ENCODE results near the gene CEP135. TPM values are rescaled to one million over a fixed set of nuclear protein-coding genes. Genes with fewer than 3 reads are reported as not detected.
"Not testable (repeated sequence)": the region's sequence is repeated elsewhere in the genome, so short reads cannot be mapped to it uniquely, and the experiment has no call there.

Gene CEP135
- total RNA-seq, 1 donor from 2014 or later, result 6.3 TPM

DNA sequence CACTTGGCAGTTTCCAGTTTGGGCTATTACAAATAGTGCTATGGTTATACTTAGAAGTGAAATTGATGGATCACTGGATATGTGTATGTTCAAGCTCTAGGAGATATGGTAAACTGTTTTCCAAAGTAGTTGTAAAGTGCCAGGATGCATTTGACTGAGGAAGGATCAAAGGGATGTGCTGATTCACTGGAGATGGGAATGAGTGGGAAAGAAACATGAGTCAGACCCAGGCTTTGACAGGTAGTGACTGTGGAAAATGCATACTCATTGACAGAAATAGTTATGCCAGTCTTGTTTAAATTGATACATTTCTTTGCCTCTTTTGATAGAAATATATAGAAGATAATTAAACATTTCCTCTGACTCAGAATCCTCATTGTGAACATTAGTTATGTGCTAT, 77.9 kb downstream of the CEP135 start:
- DNase-seq (ENCODE audit: low spot score), result no peak

DNA sequence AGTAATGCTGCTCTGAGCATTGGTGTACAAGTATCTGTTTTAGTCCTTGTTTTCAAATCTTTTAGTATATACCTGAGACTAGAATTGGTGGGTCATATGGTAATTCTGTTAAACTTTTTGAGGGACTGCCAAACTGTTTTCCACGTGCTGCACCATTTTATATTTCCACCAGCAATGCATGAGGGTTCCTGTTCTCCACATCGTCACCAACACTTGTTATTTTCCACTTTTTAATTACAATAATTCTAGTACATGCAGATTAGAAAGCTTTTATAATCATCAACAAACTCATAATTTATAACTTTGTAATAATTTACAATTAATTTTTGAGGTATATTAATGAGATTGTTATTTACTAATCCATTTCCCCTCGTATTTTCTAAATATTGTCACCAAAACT, 79.4 kb downstream of the CEP135 start:
- no peak for DNase-seq (ENCODE audit: low spot score)

DNA sequence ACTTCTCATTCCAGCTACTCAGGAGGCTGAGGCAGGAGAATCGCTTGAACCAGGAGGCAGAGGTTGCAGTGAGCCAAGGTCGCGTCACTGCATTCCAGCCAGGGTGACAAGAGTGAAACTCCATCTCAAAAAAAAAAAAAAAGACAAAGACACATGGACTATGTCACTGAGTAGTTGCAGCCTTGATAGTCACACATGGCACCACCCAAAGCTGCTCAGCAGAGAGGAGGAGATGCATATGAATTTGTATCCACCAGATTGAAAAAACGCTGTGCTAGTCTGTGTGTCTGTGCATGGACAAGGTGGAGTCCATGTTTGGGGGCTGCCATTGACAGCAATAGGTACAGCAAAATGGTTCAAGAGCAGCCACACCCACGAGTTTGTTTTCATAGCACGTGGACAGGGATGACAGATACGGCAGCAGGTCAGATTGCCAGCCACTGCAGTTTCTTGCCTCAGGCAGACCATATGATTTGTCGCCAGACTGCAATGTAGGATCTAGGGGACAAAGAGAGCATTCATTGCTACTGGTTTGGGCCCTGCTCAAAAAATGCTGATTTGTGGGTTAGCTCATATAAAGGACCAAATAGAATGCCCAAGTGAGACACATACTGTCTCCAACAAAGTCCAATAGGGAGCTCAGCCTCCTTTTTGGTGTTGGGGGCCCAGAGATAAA, 89.9 kb downstream of the CEP135 start:
- no peak for DNase-seq (ENCODE audit: low spot score)

DNA sequence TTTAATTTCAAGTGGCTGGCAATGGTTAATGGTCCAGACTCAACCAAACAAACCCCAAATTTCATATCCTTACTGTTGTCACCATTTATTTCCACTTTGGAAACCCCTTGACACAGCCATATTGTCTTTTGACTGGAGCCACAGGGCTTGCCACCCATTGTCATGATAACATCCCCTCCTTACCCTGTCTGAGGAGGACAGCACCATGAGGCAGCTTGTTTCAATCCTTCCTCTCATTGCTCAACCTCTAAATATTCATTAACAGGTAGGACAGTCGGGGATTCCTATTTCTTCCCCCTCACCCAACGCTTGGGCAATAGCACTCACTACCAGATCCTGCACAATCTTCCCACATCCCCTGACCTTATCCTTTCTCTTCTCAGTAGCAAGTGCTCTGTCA, 92.1 kb downstream of the CEP135 start:
- DNase-seq (ENCODE audit: low spot score), result no peak

DNA sequence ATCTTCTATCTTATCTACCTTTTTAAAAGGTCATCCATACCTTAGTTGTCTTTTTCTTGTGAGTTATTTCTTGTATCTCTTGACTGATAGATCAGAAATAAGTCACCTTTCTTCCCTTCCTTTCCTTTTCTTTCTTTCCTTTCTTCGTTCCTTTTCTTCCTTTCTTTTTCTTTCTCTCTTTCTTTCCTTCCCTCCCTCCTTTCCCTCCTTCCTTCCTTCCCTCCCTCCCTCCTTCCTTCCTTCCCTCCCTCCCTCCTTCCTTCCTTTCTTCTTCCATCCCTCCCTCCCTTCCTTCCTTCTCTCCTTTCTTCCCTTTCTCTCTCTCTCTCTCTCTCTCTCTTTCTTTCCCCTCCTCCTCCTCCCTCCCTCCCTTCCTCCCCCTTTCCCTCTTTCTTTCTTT, 93.5 kb downstream of the CEP135 start:
- DNase-seq (ENCODE audit: low spot score), result no peak

DNA sequence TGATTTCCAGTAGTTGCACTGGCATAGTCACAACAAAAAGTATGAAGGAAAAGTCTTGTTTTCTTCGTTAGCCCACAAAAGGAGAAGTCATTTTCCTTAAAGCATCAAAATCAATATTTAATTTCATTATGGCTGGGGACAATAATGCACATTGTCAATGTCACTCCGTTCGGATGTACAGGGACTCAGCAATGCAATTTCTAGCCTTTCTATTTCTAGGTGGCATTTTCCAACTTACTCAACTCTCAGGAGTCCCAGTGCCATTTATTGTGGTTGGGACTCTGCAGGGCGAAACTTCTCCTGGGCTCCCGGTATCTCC, 99.6 kb downstream of the CEP135 start:
- no peak for DNase-seq (ENCODE audit: low spot score)

DNA sequence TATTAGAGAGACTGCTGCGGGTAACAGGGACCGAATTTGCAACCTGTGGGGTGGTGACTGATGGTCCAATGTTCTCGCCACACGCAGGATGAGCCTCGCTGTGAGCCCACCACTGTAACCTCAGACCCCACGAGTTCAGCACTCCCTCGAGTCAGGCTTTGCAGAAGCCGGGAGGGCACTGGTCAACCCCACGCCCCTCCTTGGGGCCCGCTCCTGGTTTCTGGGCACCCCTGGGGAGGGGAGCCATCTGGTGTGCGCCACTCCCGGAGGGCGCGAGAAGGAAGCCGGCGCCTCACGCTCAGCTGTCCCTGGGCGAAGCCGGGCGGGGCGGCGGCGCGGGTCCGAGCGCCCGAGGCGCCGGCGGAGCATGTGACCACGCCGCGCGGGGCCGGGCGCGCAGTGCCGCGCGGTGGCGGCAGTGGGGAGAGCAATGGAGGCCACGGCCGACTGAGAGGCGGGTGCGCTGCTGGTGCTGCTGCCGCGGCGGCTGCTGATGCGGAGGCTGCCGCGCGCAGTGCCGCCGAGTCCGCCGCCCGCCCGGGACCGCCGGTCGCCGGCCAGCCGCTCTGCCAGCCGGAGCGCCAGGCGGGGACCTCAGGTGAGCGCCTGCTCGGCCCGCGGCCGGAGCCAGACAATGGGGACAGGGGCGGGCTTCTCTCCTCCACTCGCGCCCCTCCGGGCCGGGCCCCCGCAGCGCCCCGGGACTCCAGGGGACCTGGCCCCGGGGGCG, 100.1 kb downstream of the CEP135 start:
- no peak for DNase-seq (ENCODE audit: low spot score)

DNA sequence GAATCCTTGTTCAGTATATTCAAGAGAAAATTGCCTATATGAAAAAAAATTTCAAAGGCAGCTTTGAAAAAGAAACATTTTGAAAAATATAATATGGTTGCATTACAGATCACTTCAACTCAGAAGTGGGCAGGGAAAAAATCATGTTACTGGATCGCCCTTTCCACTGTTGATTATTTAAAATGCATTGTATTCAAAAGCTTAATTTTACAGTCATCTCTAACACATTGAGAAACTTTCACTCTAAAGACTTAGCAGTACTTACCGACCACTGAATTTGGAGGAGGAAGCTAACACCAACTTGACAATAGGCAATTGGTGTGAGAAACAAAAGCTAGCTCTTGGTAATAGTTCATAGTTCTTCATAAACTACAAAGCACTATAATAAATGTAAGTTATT, 101.9 kb downstream of the CEP135 start:
- DNase-seq (ENCODE audit: low spot score), result no peak

DNA sequence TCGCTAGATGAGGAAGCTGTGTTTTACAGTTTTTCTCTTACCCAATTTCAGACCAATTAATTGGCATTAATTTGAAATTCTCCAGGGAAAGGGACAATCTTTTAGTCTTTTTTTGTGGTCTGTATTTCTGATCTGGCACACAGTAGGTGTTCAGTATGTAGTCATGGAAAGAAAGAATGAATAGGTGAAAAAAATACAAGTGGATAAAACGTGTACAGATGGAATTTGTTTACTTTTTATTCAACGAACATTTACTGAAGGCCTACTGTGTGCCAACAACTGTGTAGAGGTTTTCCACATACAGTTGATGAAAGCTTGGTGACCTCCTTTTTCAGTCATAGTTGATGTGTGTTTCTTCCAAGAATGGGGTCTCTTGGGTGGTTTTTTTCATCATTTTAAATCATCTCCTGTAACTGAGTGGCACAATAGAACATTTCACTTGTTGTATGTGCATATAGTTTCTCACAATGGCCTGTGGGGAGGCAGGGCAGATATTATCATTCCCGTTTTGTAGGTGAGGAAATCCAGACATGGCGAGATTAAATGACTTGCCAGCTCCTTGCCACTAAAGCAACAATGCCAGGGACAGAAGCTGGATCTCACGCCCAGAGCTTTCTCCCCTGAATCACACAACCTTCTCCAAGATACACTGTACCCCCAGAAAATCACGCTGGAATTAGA, 102.4 kb downstream of the CEP135 start:
- no peak for DNase-seq (ENCODE audit: low spot score)

DNA sequence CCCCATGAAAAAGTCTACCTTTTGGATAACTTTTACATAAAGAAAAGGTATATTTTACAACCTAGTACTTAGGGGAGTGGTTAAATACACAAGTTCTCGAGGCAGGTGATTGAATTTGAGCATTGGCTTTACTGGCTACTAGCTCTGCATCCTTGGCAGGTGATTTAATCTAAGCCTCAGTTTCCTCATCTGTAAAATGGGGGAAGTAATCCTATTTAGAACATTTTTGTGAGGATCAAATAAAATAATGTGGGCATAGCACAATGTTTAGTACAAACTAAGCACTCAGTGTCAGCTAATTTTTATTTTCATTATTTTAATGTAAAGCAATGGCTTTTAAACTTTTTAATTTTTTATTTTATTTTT, 102.9 kb downstream of the CEP135 start:
- DNase-seq (ENCODE audit: low spot score), result no peak

DNA sequence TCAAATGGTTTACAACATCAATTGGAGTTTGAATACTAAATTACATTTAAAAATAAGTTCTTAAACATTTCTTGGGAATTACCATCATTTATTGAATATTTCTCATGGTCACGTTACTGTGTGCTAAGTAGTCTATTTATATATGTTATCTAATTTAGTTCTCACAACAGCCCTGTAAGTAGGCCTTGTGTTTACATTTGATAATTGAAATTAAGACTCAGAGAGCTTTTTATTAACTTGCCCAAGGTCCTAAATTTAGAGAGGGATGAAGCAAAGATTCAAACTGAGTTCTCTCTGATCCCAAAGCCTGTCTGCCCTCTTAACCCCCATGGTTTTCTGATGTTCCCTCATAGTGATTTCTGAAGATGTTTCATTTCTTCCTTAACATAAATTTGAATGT, 103.7 kb downstream of the CEP135 start:
- DNase-seq (ENCODE audit: low spot score), result no peak

DNA sequence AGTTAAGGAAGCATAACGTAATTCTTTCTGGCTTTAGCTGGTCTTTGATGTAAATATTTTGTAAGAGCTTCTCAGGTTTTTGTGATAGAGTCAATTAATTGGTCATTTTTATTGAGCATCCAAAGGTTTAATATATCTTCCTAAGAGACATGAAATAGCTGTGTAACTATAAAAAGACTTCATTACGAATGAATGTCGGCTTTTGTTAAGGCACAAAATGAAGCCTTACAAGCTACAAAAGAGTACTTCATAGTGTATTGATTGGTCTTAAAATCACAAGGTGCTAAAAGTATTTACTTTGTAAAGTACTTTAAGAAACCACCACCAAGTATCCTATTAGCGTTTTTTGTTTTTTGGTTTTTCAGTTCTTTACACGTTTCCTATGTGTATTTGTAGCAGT, 104.2 kb downstream of the CEP135 start:
- no peak for DNase-seq (ENCODE audit: low spot score)

DNA sequence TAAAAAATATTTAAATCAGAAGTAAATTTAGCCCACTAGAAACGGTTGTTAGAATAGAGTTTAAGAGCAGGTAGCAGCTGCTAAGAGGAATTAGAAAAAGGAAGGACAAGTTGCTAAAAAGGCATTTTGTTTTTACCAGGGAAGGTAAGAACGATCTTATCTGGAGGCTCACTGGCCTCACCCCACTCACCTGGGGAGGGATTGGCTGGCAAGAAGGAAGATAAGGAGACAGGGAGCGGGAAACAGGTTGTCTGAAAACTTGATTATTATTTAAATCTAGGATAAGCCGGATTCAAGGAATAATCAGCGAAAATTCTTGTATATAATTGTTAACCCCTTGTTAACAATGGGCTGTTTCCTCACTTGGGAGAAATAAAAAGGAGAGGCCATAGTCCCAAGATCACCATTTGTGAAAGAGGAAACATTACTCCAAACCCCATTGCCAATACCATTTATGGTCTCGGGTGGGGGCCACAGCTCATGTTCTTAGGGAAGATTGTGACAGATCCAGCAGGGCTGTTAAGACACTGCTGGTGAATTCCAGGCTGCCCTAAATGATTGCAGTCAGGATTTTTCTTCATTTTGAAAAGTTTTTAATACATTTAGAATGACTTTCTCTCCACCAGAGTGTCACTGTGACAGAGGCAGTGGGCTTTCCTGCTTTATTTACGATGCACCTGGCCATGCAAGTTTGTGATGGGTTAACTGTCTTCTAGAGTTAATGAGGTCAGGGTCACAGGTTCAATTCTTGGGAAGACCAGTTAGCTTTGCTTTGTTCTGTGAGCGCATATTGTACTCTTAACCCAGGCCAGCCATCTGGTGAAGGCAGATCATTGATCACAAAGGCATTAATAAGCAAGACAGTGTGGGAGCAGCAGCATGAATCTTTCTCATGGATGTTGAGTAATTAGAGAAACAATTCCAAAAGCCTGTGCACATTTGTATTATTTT, 106.6 kb downstream of the CEP135 start:
- DNase-seq (ENCODE audit: low spot score), result no peak

DNA sequence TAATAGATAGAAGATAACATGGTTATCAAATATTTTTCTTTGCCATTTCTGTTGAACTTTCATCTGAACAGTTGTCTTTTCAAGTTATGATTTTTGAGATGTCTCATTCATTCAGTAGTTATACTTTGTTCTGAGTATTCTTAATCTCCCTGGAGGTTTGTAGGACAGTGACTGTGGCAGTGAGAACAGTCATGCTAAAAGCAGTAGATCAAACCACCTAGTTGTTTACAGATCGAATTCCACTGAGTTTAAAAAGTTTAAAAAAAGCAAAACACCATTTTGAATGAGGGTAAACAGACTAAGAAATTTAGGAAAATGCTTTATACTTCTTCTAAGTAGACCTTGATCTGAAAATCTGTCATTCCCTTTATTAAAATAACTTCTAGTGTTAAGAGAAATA, 107.2 kb downstream of the CEP135 start:
- no peak for DNase-seq (ENCODE audit: low spot score)

DNA sequence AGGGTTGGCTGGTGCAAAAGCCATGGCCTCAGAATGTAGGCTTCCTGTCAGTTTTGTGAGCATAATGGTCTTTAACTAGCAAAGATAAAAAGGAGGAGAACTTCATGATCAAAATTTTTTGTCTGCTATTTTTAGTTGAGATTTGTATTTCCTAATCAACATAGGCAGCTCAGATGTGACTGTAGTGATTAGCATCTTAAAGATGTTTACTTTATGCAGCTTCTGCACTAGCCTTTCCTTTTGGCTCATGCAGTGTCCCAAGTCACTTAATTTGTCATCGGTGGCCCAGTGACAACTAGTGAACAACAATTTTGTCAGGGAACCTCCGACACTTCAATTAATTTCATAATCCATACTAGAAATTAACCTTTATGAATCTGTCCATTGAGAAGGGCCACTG, 109.8 kb downstream of the CEP135 start:
- DNase-seq (ENCODE audit: low spot score), result no peak

DNA sequence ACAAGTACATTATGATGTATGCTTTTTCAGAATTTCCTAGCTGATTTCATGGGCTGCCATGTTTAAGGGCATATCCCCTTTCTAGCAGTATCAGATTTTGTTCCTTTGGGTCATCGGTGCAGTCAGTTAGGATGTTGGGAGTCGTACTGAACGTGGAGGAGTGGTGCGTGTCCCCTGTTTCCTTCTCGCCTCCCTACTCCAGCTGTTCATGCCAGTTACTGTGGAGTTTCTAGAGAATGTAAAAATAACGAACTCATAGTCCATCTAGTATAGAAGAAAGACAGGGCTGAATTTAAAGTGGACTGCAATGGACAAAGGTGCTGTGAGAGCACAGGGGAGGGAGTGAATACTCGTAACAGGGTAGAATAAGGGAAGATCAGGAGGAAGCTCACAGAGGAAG, 111.3 kb downstream of the CEP135 start:
- no peak for DNase-seq (ENCODE audit: low spot score)

DNA sequence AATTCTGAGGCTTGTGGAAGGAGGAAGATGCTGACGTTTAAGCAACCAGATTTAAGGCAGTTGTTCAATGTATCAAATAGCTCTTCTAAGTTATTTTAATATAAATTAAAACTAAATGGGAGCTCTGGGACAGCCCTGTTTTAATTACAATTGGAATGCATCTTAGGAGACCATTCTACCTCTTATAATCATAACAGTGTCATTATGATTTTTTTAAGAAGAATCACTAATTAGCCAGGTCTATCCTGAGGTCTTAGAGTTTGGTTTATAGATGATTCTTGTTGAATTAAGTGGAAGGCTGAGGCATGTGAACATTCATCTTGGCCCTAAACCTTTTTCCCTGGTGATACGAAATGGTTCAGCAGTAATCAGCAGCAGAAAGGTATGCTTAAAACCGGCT, 113.4 kb downstream of the CEP135 start:
- DNase-seq (ENCODE audit: low spot score), result no peak

DNA sequence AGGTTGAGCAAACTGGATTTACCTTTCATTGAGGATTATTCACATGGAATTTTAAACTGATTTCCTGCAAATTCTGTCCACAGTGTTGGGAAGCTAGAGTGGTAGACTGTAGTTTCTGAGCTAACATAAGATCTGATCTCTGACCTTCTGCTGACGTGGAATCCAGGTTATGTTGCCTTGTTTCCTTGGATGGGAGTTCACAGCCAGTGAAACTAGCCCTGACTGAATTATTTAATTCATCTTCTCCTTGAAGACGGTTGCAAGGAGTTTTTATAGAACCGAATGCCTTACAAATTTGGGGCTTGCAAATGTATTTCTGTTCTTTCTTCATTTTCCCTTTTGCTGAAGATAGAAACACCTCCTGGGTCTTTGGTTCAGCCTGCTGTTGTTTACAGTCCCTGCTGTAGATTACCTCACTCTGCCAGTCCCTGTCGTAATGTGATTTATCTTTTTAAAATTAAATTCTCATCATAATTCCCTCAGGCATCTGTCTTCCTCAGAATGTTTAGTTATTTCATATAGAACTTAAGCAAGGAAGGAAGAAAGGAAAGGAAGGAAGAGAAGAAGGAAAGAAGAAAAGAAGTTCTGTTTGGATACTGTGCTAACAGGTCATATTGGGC, 113.9 kb downstream of the CEP135 start:
- no peak for DNase-seq (ENCODE audit: low spot score)

DNA sequence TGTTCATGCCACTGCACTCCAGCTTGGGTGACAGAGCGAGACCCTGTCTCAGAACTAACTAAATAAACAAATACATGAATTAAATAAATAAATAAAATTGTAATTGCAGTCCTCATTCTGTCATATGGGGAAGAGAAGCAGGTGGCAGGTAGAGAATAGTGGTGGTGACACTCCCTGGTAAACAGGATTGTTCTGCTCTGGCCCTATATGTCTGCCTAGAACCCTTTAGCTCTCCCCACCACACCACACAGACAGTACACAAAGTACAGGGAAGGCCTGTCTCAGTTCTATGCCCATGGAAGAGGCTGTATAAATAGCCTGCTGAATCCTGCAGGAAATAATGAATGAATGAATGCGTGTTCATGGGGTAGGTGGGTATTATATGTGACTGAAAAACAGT, 117.7 kb downstream of the CEP135 start:
- DNase-seq (ENCODE audit: low spot score), result no peak

DNA sequence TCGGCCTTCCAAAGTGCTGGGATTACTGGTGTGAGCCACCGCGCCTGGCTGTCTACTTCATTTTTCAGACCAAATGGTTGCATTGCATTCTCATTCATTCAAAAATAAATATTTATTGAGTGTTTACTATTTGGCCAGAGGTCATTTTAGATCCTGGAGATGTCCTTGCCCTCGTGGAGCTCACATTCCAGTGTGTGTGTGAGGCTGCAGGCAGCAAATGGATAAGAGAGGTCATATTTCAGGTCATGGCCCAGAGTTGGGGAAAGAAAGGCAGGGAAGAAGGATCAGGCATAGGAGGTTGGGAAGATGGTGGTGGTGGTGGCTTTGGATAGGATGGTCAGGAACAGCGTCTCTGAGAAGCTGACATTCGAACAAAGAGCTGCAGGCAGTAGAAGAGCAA, 119.1 kb downstream of the CEP135 start:
- DNase-seq (ENCODE audit: low spot score), result no peak

DNA sequence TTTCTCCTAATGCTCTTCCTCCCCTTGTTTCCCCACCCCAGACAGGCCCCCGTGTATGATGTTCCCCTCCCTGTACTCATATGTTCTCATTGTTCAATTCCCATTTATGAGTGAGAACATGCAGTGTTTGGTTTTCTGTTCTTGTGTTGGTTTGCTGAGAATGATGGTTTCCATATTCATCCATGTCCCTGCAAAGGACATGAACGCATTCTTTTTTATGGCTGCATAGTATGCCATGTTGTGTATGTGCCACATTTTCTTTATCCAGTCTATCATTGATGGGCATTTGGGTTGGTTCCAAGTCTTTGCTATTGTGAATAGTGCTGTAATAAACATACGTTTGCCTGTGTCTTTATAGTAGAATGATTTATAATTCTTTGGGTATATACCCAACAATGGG, 124.0 kb downstream of the CEP135 start:
- DNase-seq (ENCODE audit: low spot score), result not testable (repeated sequence)

Data from mesenteric fat pad (tissue), 1 donor.